K562 (cell line): ENCODE results near the gene TIMM17B. TPM values are rescaled to one million over a fixed set of nuclear protein-coding genes. Genes with fewer than 3 reads are reported as not detected.
A peak's percentile ranks its signal among the peaks of the same experiment; 100 is the strongest.

Source experiments
- MAZ ChIP-seq, 2 experiments: fragments of 450-650 bp in 1 of 2; sonication (generic) in 1 of 2; formaldehyde crosslinking; IDR thresholded peaks in 1 of 2; conservative IDR thresholded peaks in 1 of 2; 2 replicates each; pipeline versions ENCODE4 v1.4.0 to v1.5.0; 2020; ENCODE audit warnings: mild to moderate bottlenecking in 1 of 2, missing genetic modification reagents in 1 of 2
- MCM2 ChIP-seq: fragments of 450-650 bp; IDR thresholded peaks from 2 replicates; pipeline ENCODE4 v1.6.1; 2017; ENCODE audit warnings: low read depth, mild to moderate bottlenecking
- NONO ChIP-seq, 2 experiments: fragments of 200-400 bp in 1 of 2; fragments of 450-650 bp in 1 of 2; formaldehyde crosslinking in 1 of 2; IDR thresholded peaks; 2 replicates each; pipeline ENCODE4 v1.6.1; 2017; ENCODE audit warnings: low read depth in 2 of 2, mild to moderate bottlenecking in 2 of 2, moderate library complexity in 2 of 2, low read length in 1 of 2
- SIN3A ChIP-seq, 2 experiments: fragments of 150-350 bp in 1 of 2; IDR thresholded peaks; 2 replicates each; pipeline ENCODE4 v1.6.1; 2011 to 2016; ENCODE audit warnings: borderline replicate concordance in 2 of 2, low read depth in 2 of 2, low read length in 2 of 2, mild to moderate bottlenecking in 2 of 2, moderate library complexity in 2 of 2; ENCODE audit not compliant: control insufficient read depth in 1 of 2
- TOE1 ChIP-seq, 2 experiments: fragments of 450-650 bp in 1 of 2; sonication (generic) in 1 of 2; formaldehyde crosslinking in 1 of 2; IDR thresholded peaks; 2 replicates each; pipeline versions ENCODE4 v1.7.1 to v1.8.0; 2016 to 2022; ENCODE audit warnings: borderline replicate concordance in 2 of 2, mild to moderate bottlenecking in 2 of 2, antibody characterized with exemption in 1 of 2, inconsistent platforms in 1 of 2, low read depth in 1 of 2, missing genetic modification reagents in 1 of 2, moderate library complexity in 1 of 2
- polyA plus RNA-seq, 8 experiments: library from polyadenylated mRNA; depleted of rRNA in 4 of 8; stranded (reverse) in 5 of 8; unstranded in 3 of 8; fragments of >200 nt; fragmentation: Nextera tagmentation in 2 of 8; fragmentation: Illumina TruSeq in 1 of 8; extraction: Ambion mirVana in 2 of 8; extraction: Trizol in 1 of 8; gene quantifications; 2 replicates each; pipeline versions ENCODE4 v1.2.1 to v1.2.3, GENCODE V29; 2011 to 2014; ENCODE audit warnings: inconsistent platforms in 1 of 8, missing spikeins in 1 of 8
- total RNA-seq, 7 experiments: library from RNA; depleted of rRNA in 6 of 7; stranded (reverse); fragments of >200 nt in 6 of 7; fragmentation: Illumina TruSeq in 2 of 7; extraction: Trizol in 2 of 7; gene quantifications; 2 replicates each; pipeline versions ENCODE4 v1.2.1 to v1.2.3, GENCODE V29; 2011 to 2021; ENCODE audit warnings: low replicate concordance in 1 of 7
- TF ChIP-seq, protein P1 (sequence below): fragments of 150-350 bp; conservative IDR thresholded peaks from 2 replicates; pipeline ENCODE4 v1.6.1; 2014; ENCODE audit warnings: low read length
- TF ChIP-seq, protein P2 (sequence below): fragments of 250-450 bp; sonication (Bioruptor Pico); IDR thresholded peaks from 2 replicates; pipeline ENCODE4 v1.5.0; 2022; ENCODE audit warnings: mild to moderate bottlenecking
- TF ChIP-seq, protein P3 (sequence below): fragments of 250-450 bp; sonication (Bioruptor Pico); IDR thresholded peaks from 2 replicates; pipeline ENCODE4 v1.4.0; 2020; ENCODE audit warnings: mild to moderate bottlenecking, moderate library complexity
- TF ChIP-seq, protein P4 (sequence below): sonication (generic); formaldehyde crosslinking; IDR thresholded peaks from 2 replicates; pipeline ENCODE4 v1.8.0; 2023; ENCODE audit warnings: mild to moderate bottlenecking, missing genetic modification reagents
- TF ChIP-seq, protein P5 (sequence below): fragments of 450-650 bp; IDR thresholded peaks from 2 replicates; pipeline ENCODE4 v1.6.1; 2016; ENCODE audit warnings: antibody characterized with exemption

Gene TIMM17B
- total and polyA plus RNA-seq, 9 of the 15 experiments (the other 6 are each of a cell fraction or from before 2014, with no cell fraction given): 9.9 to 184 (median 115) TPM

DNA sequence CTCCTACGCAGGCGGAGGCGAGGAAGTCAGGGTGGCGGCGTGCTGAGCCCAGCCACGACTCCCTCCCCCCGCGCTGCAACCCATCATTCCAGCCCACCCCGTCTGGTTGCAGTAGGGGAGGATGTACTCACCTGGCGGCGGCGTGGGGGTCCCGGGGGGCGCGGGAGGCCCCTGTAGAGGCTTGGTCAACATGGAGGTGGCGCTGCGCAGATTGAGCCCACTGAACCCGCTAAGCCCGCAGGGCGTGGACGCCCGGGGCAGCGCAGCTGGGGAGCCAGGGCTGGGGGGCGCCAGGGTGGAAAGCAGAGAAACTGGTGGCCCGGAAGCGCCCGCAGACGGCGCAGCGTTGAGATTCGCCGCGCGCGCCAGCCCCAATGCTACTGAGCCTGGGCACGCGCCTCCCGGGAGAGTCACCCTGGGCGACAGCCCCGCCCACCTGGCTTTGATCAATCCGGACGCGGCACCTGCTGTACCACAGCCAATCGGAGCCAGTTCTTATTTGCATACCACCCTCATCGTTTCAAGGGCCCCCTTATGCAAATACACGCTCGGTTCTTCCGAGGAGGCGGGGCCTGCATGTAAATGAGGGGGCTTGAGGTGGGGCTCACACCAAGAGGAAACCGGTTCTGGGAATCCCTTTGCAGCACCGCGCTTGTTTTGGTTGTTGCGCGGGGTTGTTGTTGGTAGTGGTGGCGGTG lies 21.2 kb upstream of the TIMM17B start, which contains the start of gene PIM2 (continued):
- TF ChIP-seq, protein P1, sequence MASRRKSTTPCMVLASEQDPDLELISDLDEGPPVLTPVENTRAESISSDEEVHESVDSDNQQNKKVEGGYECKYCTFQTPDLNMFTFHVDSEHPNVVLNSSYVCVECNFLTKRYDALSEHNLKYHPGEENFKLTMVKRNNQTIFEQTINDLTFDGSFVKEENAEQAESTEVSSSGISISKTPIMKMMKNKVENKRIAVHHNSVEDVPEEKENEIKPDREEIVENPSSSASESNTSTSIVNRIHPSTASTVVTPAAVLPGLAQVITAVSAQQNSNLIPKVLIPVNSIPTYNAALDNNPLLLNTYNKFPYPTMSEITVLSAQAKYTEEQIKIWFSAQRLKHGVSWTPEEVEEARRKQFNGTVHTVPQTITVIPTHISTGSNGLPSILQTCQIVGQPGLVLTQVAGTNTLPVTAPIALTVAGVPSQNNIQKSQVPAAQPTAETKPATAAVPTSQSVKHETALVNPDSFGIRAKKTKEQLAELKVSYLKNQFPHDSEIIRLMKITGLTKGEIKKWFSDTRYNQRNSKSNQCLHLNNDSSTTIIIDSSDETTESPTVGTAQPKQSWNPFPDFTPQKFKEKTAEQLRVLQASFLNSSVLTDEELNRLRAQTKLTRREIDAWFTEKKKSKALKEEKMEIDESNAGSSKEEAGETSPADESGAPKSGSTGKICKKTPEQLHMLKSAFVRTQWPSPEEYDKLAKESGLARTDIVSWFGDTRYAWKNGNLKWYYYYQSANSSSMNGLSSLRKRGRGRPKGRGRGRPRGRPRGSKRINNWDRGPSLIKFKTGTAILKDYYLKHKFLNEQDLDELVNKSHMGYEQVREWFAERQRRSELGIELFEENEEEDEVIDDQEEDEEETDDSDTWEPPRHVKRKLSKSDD: no peak
- TF ChIP-seq, protein P2, sequence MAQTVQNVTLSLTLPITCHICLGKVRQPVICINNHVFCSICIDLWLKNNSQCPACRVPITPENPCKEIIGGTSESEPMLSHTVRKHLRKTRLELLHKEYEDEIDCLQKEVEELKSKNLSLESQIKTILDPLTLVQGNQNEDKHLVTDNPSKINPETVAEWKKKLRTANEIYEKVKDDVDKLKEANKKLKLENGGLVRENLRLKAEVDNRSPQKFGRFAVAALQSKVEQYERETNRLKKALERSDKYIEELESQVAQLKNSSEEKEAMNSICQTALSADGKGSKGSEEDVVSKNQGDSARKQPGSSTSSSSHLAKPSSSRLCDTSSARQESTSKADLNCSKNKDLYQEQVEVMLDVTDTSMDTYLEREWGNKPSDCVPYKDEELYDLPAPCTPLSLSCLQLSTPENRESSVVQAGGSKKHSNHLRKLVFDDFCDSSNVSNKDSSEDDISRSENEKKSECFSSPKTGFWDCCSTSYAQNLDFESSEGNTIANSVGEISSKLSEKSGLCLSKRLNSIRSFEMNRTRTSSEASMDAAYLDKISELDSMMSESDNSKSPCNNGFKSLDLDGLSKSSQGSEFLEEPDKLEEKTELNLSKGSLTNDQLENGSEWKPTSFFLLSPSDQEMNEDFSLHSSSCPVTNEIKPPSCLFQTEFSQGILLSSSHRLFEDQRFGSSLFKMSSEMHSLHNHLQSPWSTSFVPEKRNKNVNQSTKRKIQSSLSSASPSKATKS (CRISPR knock-in tag): no peak
- TF ChIP-seq SIN3A (IDR thresholded peaks at IDR 0.05; ENCODE audit: borderline replicate concordance in 2 of 2, control insufficient read depth in 1 of 2, low read depth in 2 of 2, low read length in 2 of 2) (peak in 1 of 2 experiments; percentile 80; a peak in 2 of 4 replicates), MAZ (CRISPR knock-in tag; conservative IDR thresholded peaks at IDR 0.05 in 1 of 2, IDR thresholded peaks at IDR 0.05 in 1 of 2) (peak in 1 of 2 experiments; percentile 55; a peak in 1 of 4 replicates), TOE1 (IDR thresholded peaks at IDR 0.05; ENCODE audit: borderline replicate concordance) (no peak), TOE1 (CRISPR knock-in tag; IDR thresholded peaks at IDR 0.05; ENCODE audit: borderline replicate concordance, low read depth) (no peak), NONO (IDR thresholded peaks at IDR 0.05; ENCODE audit: low read depth in 2 of 2, low read length in 1 of 2) (peak in 1 of 2 experiments; percentile 91; a peak in 2 of 4 replicates), MCM2 (no peak)
- TF ChIP-seq, protein P3, sequence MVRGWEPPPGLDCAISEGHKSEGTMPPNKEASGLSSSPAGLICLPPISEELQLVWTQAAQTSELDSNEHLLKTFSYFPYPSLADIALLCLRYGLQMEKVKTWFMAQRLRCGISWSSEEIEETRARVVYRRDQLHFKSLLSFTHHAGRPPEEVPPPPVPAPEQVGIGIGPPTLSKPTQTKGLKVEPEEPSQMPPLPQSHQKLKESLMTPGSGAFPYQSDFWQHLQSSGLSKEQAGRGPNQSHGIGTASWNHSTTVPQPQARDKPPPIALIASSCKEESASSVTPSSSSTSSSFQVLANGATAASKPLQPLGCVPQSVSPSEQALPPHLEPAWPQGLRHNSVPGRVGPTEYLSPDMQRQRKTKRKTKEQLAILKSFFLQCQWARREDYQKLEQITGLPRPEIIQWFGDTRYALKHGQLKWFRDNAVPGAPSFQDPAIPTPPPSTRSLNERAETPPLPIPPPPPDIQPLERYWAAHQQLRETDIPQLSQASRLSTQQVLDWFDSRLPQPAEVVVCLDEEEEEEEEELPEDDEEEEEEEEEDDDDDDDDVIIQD (CRISPR knock-in tag): no peak
- TF ChIP-seq, protein P4, sequence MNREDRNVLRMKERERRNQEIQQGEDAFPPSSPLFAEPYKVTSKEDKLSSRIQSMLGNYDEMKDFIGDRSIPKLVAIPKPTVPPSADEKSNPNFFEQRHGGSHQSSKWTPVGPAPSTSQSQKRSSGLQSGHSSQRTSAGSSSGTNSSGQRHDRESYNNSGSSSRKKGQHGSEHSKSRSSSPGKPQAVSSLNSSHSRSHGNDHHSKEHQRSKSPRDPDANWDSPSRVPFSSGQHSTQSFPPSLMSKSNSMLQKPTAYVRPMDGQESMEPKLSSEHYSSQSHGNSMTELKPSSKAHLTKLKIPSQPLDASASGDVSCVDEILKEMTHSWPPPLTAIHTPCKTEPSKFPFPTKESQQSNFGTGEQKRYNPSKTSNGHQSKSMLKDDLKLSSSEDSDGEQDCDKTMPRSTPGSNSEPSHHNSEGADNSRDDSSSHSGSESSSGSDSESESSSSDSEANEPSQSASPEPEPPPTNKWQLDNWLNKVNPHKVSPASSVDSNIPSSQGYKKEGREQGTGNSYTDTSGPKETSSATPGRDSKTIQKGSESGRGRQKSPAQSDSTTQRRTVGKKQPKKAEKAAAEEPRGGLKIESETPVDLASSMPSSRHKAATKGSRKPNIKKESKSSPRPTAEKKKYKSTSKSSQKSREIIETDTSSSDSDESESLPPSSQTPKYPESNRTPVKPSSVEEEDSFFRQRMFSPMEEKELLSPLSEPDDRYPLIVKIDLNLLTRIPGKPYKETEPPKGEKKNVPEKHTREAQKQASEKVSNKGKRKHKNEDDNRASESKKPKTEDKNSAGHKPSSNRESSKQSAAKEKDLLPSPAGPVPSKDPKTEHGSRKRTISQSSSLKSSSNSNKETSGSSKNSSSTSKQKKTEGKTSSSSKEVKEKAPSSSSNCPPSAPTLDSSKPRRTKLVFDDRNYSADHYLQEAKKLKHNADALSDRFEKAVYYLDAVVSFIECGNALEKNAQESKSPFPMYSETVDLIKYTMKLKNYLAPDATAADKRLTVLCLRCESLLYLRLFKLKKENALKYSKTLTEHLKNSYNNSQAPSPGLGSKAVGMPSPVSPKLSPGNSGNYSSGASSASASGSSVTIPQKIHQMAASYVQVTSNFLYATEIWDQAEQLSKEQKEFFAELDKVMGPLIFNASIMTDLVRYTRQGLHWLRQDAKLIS (CRISPR knock-in tag): 0 out of 2 replicates have a peak, but pooled peaks have one; percentile 59
- TF ChIP-seq, protein P5, sequence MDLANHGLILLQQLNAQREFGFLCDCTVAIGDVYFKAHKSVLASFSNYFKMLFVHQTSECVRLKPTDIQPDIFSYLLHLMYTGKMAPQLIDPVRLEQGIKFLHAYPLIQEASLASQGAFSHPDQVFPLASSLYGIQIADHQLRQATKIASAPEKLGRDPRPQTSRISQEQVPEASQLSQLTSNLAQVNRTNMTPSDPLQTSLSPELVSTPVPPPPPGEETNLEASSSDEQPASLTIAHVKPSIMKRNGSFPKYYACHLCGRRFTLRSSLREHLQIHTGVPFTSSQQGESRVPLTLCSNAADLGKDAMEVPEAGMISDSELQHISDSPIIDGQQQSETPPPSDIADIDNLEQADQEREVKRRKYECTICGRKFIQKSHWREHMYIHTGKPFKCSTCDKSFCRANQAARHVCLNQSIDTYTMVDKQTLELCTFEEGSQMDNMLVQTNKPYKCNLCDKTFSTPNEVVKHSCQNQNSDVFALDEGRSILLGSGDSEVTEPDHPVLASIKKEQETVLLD: no peak
